ENCODE data around the gene HIVEP3.

GRCh38 chr1:41879617-41880016 lies 39.1 kb downstream of the HIVEP3 start:
- TF ChIP-seq ATF2 (tag by site-specific recombination; IDR thresholded peaks at IDR 0.05; ENCODE audit: low read depth) (no peak), SP2 (tag by site-specific recombination; IDR thresholded peaks at IDR 0.05) (no peak)

Data from HEK293 (cell line).